Right lobe of liver (tissue), 6 donors: ENCODE measurements around the gene LRMDA. TPM values are rescaled to one million over a fixed set of nuclear protein-coding genes. Genes with fewer than 3 reads are reported as not detected.

Source experiments
- ATAC-seq, 4 donors: fragments of 200-7000 bp; cut with Tn5 transposase; one replicate each; pipeline ENCODE4 v1.9.1; 2020; ENCODE audit warnings: mild to moderate bottlenecking in 4 of 4, moderate library complexity in 4 of 4
- DNase-seq, 3 donors: peaks; one replicate each; pipeline ENCODE4 v3.0.0-alpha.2; 2020
- H3K27ac ChIP-seq, 3 donors: fragments of 200-600 bp; one replicate each; pipeline ENCODE4 v1.8.0; 2022
- H3K27me3 ChIP-seq, 2 donors: fragments of 200-600 bp; one replicate each; pipeline ENCODE4 v1.8.0; 2022
- H3K36me3 ChIP-seq, 4 donors: fragments of 200-600 bp; sonication (generic) in 1 of 4; one replicate each; pipeline versions ENCODE4 v1.5.1 to v1.8.0; 2017 to 2022; ENCODE audit warnings: control low read depth in 1 of 4
- H3K4me1 ChIP-seq, 4 donors: fragments of 200-600 bp; sonication (generic) in 1 of 4; one replicate each; pipeline versions ENCODE4 v1.5.1 to v1.8.0; 2017 to 2022; ENCODE audit warnings: control low read depth in 1 of 4
- H3K4me3 ChIP-seq, 3 donors: fragments of 200-600 bp; one replicate each; pipeline ENCODE4 v1.8.0; 2022
- H3K9me3 ChIP-seq, 4 donors: fragments of 200-600 bp; sonication (generic) in 1 of 4; one replicate each; pipeline versions ENCODE4 v1.5.1 to v1.8.0; 2017 to 2022; ENCODE audit warnings: control low read depth in 1 of 4
- CTCF ChIP-seq, 4 donors: fragments of 200-600 bp in 3 of 4; fragments of 450-650 bp in 1 of 4; IDR thresholded peaks; one replicate each; pipeline versions ENCODE4 v1.5.1 to v1.8.0; 2016 to 2022; ENCODE audit warnings: antibody characterized with exemption in 4 of 4, mild to moderate bottlenecking in 2 of 4
- POLR2A ChIP-seq: fragments of 450-650 bp; IDR thresholded peaks from one replicate; pipeline ENCODE4 v1.6.1; 2017; ENCODE audit warnings: antibody characterized with exemption, mild to moderate bottlenecking
- WGBS: methylation state at CpG from one replicate; pipeline ENCODE4 v1.1.6; 2018; ENCODE audit warnings: low coverage, low lambda C conversion rate; ENCODE audit not compliant: insufficient coverage; ENCODE audit errors: missing lambda C conversion rate; 5-methylcytosine and 5-hydroxymethylcytosine counted together
- intact Hi-C, 2 donors: fragments of 100-400 bp; cut with DNase I; formaldehyde crosslinking; loops; one replicate each; pipeline versions ENCODE4 v1.11.2 to v1.14.1; 2022
- total RNA-seq, 6 experiments: library from RNA; depleted of rRNA in 2 of 6; stranded (reverse); fragments of >200 nt in 2 of 6; fragmentation: NEBNext Ultra II Directional in 3 of 6; extraction: Animal tissue kit (Norgen Biotek cat#: 25700) in 3 of 6; gene quantifications; one replicate each; pipeline versions ENCODE4 v1.1.0 to v1.2.4, GENCODE V29; 2016 to 2023
- donor health status: DM: no; HTN: yes; CAD: no.
- donor health status: DM: no; HTN: no; CAD: no.
- donor health status: DM: no; HTN: no; CAD: no.
- donor health status: DM: no; HTN: yes; CAD: no.
- donor health status: DM: no; HTN: yes; CAD: no.

Gene LRMDA
- total RNA-seq, 6 experiments from 2014 or later, result 9.9 to 19.9 (median 16.3) TPM

- 76% methylated on average over 35 of the region's 76 CpGs for WGBS
- peaks cover 0 to 6% (median 0%) of the 10 kb centered on the region in 4 donors for H3K36me3 ChIP-seq
- intact Hi-C loops, result loop anchor here in 1 of 2 donors (10.0 kb wide), 2 partner anchors 516 to 636 kb away; no protein-coding TSS in a partner anchor
- H3K9me3 ChIP-seq, result no peaks in the 10 kb centered on the region
- H3K4me1 ChIP-seq, result peaks cover 0 to 13% (median 2%) of the 10 kb centered on the region in 4 donors
- TF ChIP-seq CTCF (IDR thresholded peaks at IDR 0.05) (no peak), POLR2A (no peak)
- no peak for ATAC-seq
- H3K27me3 ChIP-seq, result no peaks in the 10 kb centered on the region
- H3K4me3 ChIP-seq, result peak overlapping the region; percentile 86 to 95 (median 92)
- peak in 2 of 3 donors; percentile 34 to 59 for DNase-seq
- H3K27ac ChIP-seq, result peak overlapping the region; percentile 24 to 97 (median 93)
Observed at GRCh38 chr10:75398692-75399460, 32.5 kb upstream of the LRMDA start.

- H3K27ac ChIP-seq, result peak overlapping the region; percentile 92 to 97 (median 93)
- WGBS, result 0% methylated on average over 7 of the region's 71 CpGs
- no peaks in the 10 kb centered on the region for H3K27me3 ChIP-seq
- peak; percentile 22 to 45 (median 38) for ATAC-seq
- peaks cover 0 to 13% (median 2%) of the 10 kb centered on the region in 4 donors for H3K4me1 ChIP-seq
- intact Hi-C loops, result loop anchor here (5.0 to 10.0 kb wide), 6 partner anchors 195 to 1148 kb away; no protein-coding TSS in a partner anchor
- H3K36me3 ChIP-seq, result peaks cover 0 to 6% (median 0%) of the 10 kb centered on the region in 4 donors
- TF ChIP-seq POLR2A, result no peak
- TF ChIP-seq CTCF (IDR thresholded peaks at IDR 0.05), result peak; percentile 29 to 81 (median 72)
- DNase-seq, result peak; percentile 87 to 89 (median 88)
- peak overlapping the region; percentile 86 to 95 (median 92) for H3K4me3 ChIP-seq
- H3K9me3 ChIP-seq, result no peaks in the 10 kb centered on the region
Observed at GRCh38 chr10:75399461-75400162, 31.8 kb upstream of the LRMDA start.

- Histone ChIP-seq H3K27ac (peak overlapping the region; percentile 92 to 97 (median 93)), H3K27me3 (no peaks in the 10 kb centered on the region), H3K36me3 (peaks cover 0 to 6% (median 0%) of the 10 kb centered on the region in 4 donors), H3K4me3 (peak overlapping the region; percentile 86 to 95 (median 92)), H3K9me3 (no peaks in the 10 kb centered on the region), H3K4me1 (peaks cover 0 to 13% (median 2%) of the 10 kb centered on the region in 4 donors)
- ATAC-seq, result no peak
- DNase-seq, result peak in 1 of 3 donors; percentile 66
- WGBS, result 1% methylated on average over 10 of the region's 39 CpGs
- intact Hi-C loops, result loop anchor here (5.0 to 10.0 kb wide), 4 partner anchors 195 to 1147 kb away; no protein-coding TSS in a partner anchor
- no peak for TF ChIP-seq CTCF (IDR thresholded peaks at IDR 0.05)
- no peak for TF ChIP-seq POLR2A
Observed at GRCh38 chr10:75400163-75400770, 31.2 kb upstream of the LRMDA start.
